ENCODE data around the gene TMEM221. TPM values are rescaled to one million over a fixed set of nuclear protein-coding genes. Genes with fewer than 3 reads are reported as not detected.

Gene TMEM221
- total and polyA plus RNA-seq, 9 of the 15 experiments (the other 6 are each of a cell fraction or from before 2014, with no cell fraction given): 0.06 to 0.35 TPM; not detected in 7

GRCh38 chr19:17460372-17461230 is 12.1 kb upstream of the TMEM221 start, which contains the start of gene NXNL1:
Gene NXNL1 (minus strand): TSS chr19:17460926. CDS start chr19:17460869, 57 bp downstream.
- Histone ChIP-seq H4K20me1 (replicated peaks; ENCODE audit: control insufficient read depth, insufficient read depth, low read length) (no peaks in the 10 kb centered on the region), H3K4me2 (ENCODE audit: insufficient read depth, low read length) (no peak within 1 kb of the TSS), H3K36me3 (ENCODE audit: control insufficient read depth, insufficient read depth, low read length) (no peaks in the 10 kb centered on the region), H3K9me3 (replicated peaks; ENCODE audit: control insufficient read depth, insufficient read depth, low read depth, low read length) (no peaks in the 10 kb centered on the region), H3K4me3 (no peak within 1 kb of the TSS), H3K9me1 (ENCODE audit: control insufficient read depth, insufficient read depth, low read length) (no peaks in the 10 kb centered on the region), H3K79me2 (ENCODE audit: control insufficient read depth, insufficient read depth, low read length) (no peaks in the 10 kb centered on the region), H3K27ac (ENCODE audit: extremely low read depth, low read depth, low read length) (no peak within 1 kb of the TSS), H2AFZ (ENCODE audit: low read depth, low read length) (no peak within 1 kb of the TSS), H3K27me3 (ENCODE audit: control insufficient read depth in 2 of 2, insufficient read depth in 2 of 2, low read length in 2 of 2) (peaks cover 5 to 27% of the 10 kb centered on the region in 2 experiments; a peak in 4 of 5 replicates), H3K4me1 (replicated peaks in 1 of 2; ENCODE audit: control insufficient read depth in 2 of 2, insufficient read depth in 2 of 2, low read length in 2 of 2) (peaks cover 0 to 11% of the 10 kb centered on the region in 2 experiments; a peak in 3 of 5 replicates), H3K9ac (ENCODE audit: insufficient read depth in 1 of 2, low read depth in 2 of 2, low read length in 2 of 2) (peak within 1 kb of the TSS in 1 of 2 experiments; percentile 84; a peak in 2 of 4 replicates)
- WGBS (ENCODE audit: insufficient coverage, low coverage, missing lambda C conversion rate): 18% methylated on average over 26 of the region's 26 CpGs
- ChIA-PET POLR2A (no interaction called here), CTCF (ENCODE audit: low intra/inter-chr PET ratio) (no interaction called here)
- FAIRE-seq (no peak), DNase-seq (ENCODE audit: extremely low read depth in 1 of 4, low spot score in 3 of 4) (no peak), ATAC-seq (no peak)
- in situ Hi-C loops (cut with MboI): no loop called here
- TF ChIP-seq RBM25 (IDR thresholded peaks at IDR 0.05; ENCODE audit: low read depth, low read length, severe bottlenecking): peak; percentile 34
- TF ChIP-seq ZNF134 (CRISPR knock-in tag; conservative IDR thresholded peaks at IDR 0.05): no peak
- no peak for TF ChIP-seq ZNF431 (CRISPR knock-in tag; IDR thresholded peaks at IDR 0.05)
- TF ChIP-seq MAZ (CRISPR knock-in tag; conservative IDR thresholded peaks at IDR 0.05 in 1 of 2, IDR thresholded peaks at IDR 0.05 in 1 of 2): no peak
- no peak for TF ChIP-seq TCFL5 (CRISPR knock-in tag; conservative IDR thresholded peaks at IDR 0.05)
- TF ChIP-seq ZFP36 (IDR thresholded peaks at IDR 0.05; ENCODE audit: low read depth, low read length, partially characterized antibody): peak; percentile 93
- no peak for TF ChIP-seq KAT2B (IDR thresholded peaks at IDR 0.05; ENCODE audit: low read depth, low read length)
- BruUV-seq (replicated peaks): no TSS peak
- intact Hi-C loops (cut with micrococcal nuclease): no loop called here

All from K562 (cell line).